Left lobe of liver (tissue), 2 donors: ENCODE measurements around the gene GRK7. TPM values are rescaled to one million over a fixed set of nuclear protein-coding genes. Genes with fewer than 3 reads are reported as not detected.

Source experiments
- ATAC-seq: fragments of 200-7000 bp; cut with Tn5 transposase; one replicate; pipeline ENCODE4 v1.9.1; 2020; ENCODE audit warnings: mild to moderate bottlenecking, moderate library complexity
- DNase-seq: peaks from one replicate; pipeline ENCODE4 v3.0.0-alpha.2; 2020; ENCODE audit warnings: low spot score
- total RNA-seq: library from RNA; stranded (reverse); gene quantifications from one replicate; pipeline ENCODE4 v1.2.1, GENCODE V29; 2021
- donor health status: DM: no; HTN: no; CAD: no; lungs with moderate emphysema.
- donor health status: DM: no; HTN: yes; CAD: no.

Gene GRK7
- not detected for total RNA-seq

GRCh38 chr3:141763088-141763750 lies at the start of gene GRK7:
TSS of gene GRK7 (plus strand) at chr3:141763408. CDS start at chr3:141778285, 14,877 bp downstream.
- ATAC-seq (no peak), DNase-seq (no peak)

- ATAC-seq (no peak), DNase-seq (no peak)
Observed at GRCh38 chr3:141714671-141715070, 48.5 kb upstream of the GRK7 start.

- ATAC-seq = no peak
- DNase-seq = no peak
Observed at GRCh38 chr3:141722081-141722480, 41.1 kb upstream of the GRK7 start.

- DNase-seq (no peak), ATAC-seq (no peak)
Observed at GRCh38 chr3:141722648-141723047, 40.6 kb upstream of the GRK7 start.

GRCh38 chr3:141723255-141723654 lies 40.0 kb upstream of the GRK7 start:
- ATAC-seq = no peak

GRCh38 chr3:141724186-141724585 lies 39.0 kb upstream of the GRK7 start:
- DNase-seq = no peak
- ATAC-seq = no peak

More at GRCh38 chr3:141723255-141723654, 40.0 kb upstream of the GRK7 start:
- DNase-seq = no peak

GRCh38 chr3:141725036-141725435 lies 38.2 kb upstream of the GRK7 start:
- DNase-seq (no peak), ATAC-seq (no peak)

GRCh38 chr3:141726483-141726882 lies 36.7 kb upstream of the GRK7 start:
- ATAC-seq = no peak
- DNase-seq = no peak

GRCh38 chr3:141728355-141728892 lies 34.8 kb upstream of the GRK7 start:
- DNase-seq (no peak), ATAC-seq (no peak)

- DNase-seq (no peak), ATAC-seq (no peak)
Observed at GRCh38 chr3:141729240-141729639, 34.0 kb upstream of the GRK7 start.

- no peak for DNase-seq
Observed at GRCh38 chr3:141735176-141735575, 28.0 kb upstream of the GRK7 start.

GRCh38 chr3:141735770-141736465 lies 27.3 kb upstream of the GRK7 start:
- no peak for DNase-seq
- no peak for ATAC-seq

More at GRCh38 chr3:141735176-141735575, 28.0 kb upstream of the GRK7 start:
- ATAC-seq = no peak

GRCh38 chr3:141737093-141737492 lies 26.1 kb upstream of the GRK7 start:
- DNase-seq (no peak), ATAC-seq (no peak)

- DNase-seq (no peak), ATAC-seq (no peak)
Observed at GRCh38 chr3:141737678-141738021, 25.6 kb upstream of the GRK7 start.

- peak; percentile 95 for ATAC-seq
- peak; percentile 97 for DNase-seq
Observed at GRCh38 chr3:141738022-141738890, 25.0 kb upstream of the GRK7 start, which contains the start of gene RNF7. TSS of gene RNF7 (plus strand) at chr3:141738298. CDS start at chr3:141738342, 44 bp downstream.

- no peak for DNase-seq
- peak; percentile 17 for ATAC-seq
Observed at GRCh38 chr3:141738891-141739363, 24.3 kb upstream of the GRK7 start.

- DNase-seq = no peak
- ATAC-seq = no peak
Observed at GRCh38 chr3:141739731-141740130, 23.5 kb upstream of the GRK7 start.

GRCh38 chr3:141740349-141740748 lies 22.9 kb upstream of the GRK7 start:
- no peak for DNase-seq
- no peak for ATAC-seq

GRCh38 chr3:141743305-141743704 lies 19.9 kb upstream of the GRK7 start:
- DNase-seq (no peak), ATAC-seq (no peak)

- no peak for DNase-seq
- ATAC-seq = no peak
Observed at GRCh38 chr3:141746962-141747361, 16.2 kb upstream of the GRK7 start.

GRCh38 chr3:141753399-141753798 lies 9.8 kb upstream of the GRK7 start:
- DNase-seq (no peak), ATAC-seq (no peak)
